ENCODE measurements around the gene ETV7.

GRCh38 chr6:36377594-36377993 lies 9.9 kb downstream of the ETV7 start:
- no peak for TF ChIP-seq EZH2phosphoT487 (IDR thresholded peaks at IDR 0.05; ENCODE audit: borderline replicate concordance)
- TF ChIP-seq, protein P1, sequence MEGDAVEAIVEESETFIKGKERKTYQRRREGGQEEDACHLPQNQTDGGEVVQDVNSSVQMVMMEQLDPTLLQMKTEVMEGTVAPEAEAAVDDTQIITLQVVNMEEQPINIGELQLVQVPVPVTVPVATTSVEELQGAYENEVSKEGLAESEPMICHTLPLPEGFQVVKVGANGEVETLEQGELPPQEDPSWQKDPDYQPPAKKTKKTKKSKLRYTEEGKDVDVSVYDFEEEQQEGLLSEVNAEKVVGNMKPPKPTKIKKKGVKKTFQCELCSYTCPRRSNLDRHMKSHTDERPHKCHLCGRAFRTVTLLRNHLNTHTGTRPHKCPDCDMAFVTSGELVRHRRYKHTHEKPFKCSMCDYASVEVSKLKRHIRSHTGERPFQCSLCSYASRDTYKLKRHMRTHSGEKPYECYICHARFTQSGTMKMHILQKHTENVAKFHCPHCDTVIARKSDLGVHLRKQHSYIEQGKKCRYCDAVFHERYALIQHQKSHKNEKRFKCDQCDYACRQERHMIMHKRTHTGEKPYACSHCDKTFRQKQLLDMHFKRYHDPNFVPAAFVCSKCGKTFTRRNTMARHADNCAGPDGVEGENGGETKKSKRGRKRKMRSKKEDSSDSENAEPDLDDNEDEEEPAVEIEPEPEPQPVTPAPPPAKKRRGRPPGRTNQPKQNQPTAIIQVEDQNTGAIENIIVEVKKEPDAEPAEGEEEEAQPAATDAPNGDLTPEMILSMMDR (conservative IDR thresholded peaks at IDR 0.05; ENCODE audit: low read length), result no peak

All from Loucy (cell line).